Heart left ventricle (tissue), 16 donors: Measurements from ENCODE around the gene POLR1A. TPM values are rescaled to one million over a fixed set of nuclear protein-coding genes. Genes with fewer than 3 reads are reported as not detected.

Experiments used
- ATAC-seq, 4 donors: fragments of 200-7000 bp; cut with Tn5 transposase; one replicate each; pipeline ENCODE4 v1.9.1; 2020 to 2022; ENCODE audit warnings: moderate library complexity in 4 of 4, mild to moderate bottlenecking in 3 of 4, moderate number of reproducible peaks in 1 of 4
- DNase-seq, 5 donors: peaks; one replicate each; pipeline ENCODE4 v3.0.0-alpha.2; 2020
- H3K27ac ChIP-seq, 12 donors: fragments of 200-600 bp; sonication (generic) in 4 of 12; one replicate each; pipeline versions ENCODE4 v1.5.0 to v1.8.0; 2016 to 2022; ENCODE audit warnings: mild to moderate bottlenecking in 2 of 12
- H3K27me3 ChIP-seq, 9 donors: fragments of 200-600 bp; sonication (generic) in 2 of 9; one replicate each; pipeline versions ENCODE4 v1.5.1 to v1.8.0; 2016 to 2022; ENCODE audit warnings: mild to moderate bottlenecking in 3 of 9
- H3K36me3 ChIP-seq, 9 donors: fragments of 200-600 bp; sonication (generic) in 2 of 9; one replicate each; pipeline versions ENCODE4 v1.5.0 to v1.8.0; 2018 to 2022; ENCODE audit warnings: mild to moderate bottlenecking in 2 of 9
- H3K4me1 ChIP-seq, 12 donors: fragments of 200-600 bp; sonication (generic) in 4 of 12; one replicate each; pipeline versions ENCODE4 v1.5.0 to v1.8.0; 2016 to 2022; ENCODE audit warnings: mild to moderate bottlenecking in 3 of 12
- H3K4me3 ChIP-seq, 12 donors: fragments of 200-600 bp; sonication (generic) in 4 of 12; one replicate each; pipeline versions ENCODE4 v1.5.0 to v1.8.0; 2017 to 2022; ENCODE audit warnings: mild to moderate bottlenecking in 9 of 12, moderate library complexity in 4 of 12
- H3K9me3 ChIP-seq, 12 donors: fragments of 200-600 bp; sonication (generic) in 4 of 12; one replicate each; pipeline versions ENCODE4 v1.5.0 to v1.8.0; 2016 to 2022; ENCODE audit warnings: mild to moderate bottlenecking in 1 of 12
- POLR2A ChIP-seq, 2 donors: fragments of 450-650 bp; IDR thresholded peaks; one replicate each; pipeline ENCODE4 v1.6.1; 2017; ENCODE audit warnings: antibody characterized with exemption in 2 of 2, mild to moderate bottlenecking in 2 of 2, moderate library complexity in 2 of 2
- WGBS, 4 donors: extraction: QIAGEN DNeasy Blood & Tissue Kit in 2 of 4; methylation state at CpG; one replicate each; pipeline versions ENCODE4 v1.1.5 to v1.1.7; 2013 to 2018; 5-methylcytosine and 5-hydroxymethylcytosine counted together
- intact Hi-C, 10 donors: fragments of 100-400 bp; cut with DNase I; formaldehyde crosslinking; loops; one replicate each; pipeline versions ENCODE4 v1.11.1 to v1.14.2; 2022
- polyA plus RNA-seq, 2 donors: library from polyadenylated mRNA; stranded (reverse); fragments of 200-250 nt; gene quantifications; one replicate each; pipeline ENCODE4 v1.2.3, GENCODE V29; 2013
- total RNA-seq, 9 donors: library from RNA; depleted of rRNA in 2 of 9; stranded (reverse); fragments of >200 nt in 2 of 9; fragmentation: NEBNext Ultra II Directional in 3 of 9; extraction: Animal tissue kit (Norgen Biotek cat#: 25700) in 3 of 9; gene quantifications; one replicate each; pipeline versions ENCODE4 v1.1.0 to v1.2.4, GENCODE V29; 2016 to 2023
- TF ChIP-seq, protein P1 (sequence below), 12 donors: fragments of 200-600 bp; sonication (generic) in 4 of 12; IDR thresholded peaks; one replicate each; pipeline versions ENCODE4 v1.5.0 to v1.8.0; 2018 to 2022; ENCODE audit warnings: antibody characterized with exemption in 12 of 12, mild to moderate bottlenecking in 5 of 12
- donor health status: ischemic (EF 13 %, LVEDD 7.1; RV severe dilation, severe dysfunction).
- donor health status: healthy with polysubstance abuse.
- donor health status: DM: no; HTN: yes; CAD: no.
- donor health status: DM: no; HTN: no; CAD: no.
- donor health status: ischemic (EF 25% LVEDD 6.9; RV normal size, moderate dysfunction).
- donor health status: ischemic (EF 25% LVEDD 5.7; RV mildly dilated, moderate dysfunction).
- donor health status: healthy.
- donor health status: DM: yes; HTN: yes; CAD: no.
- donor health status: ischemic (EF 35%, LVEDD 5.7; RV mildly dilated, moderate dysfunction).
- donor health status: nonischemic (EF 11% LVEDD 7.7; RV severe dilation, severe dysfunction).
- donor health status: DM: yes; HTN: yes; CAD: no.
- donor health status: PGD.
- donor health status: ischemic (EF 29% LVEDD 5.4; RV normal size, mild dysfunction).
- donor health status: nonischemic (EF 23%, LVEDD 6.1; RV moderate dilation, normal function).

Gene POLR1A
- total and polyA plus RNA-seq, 11 donors, result 4.2 to 25.4 (median 17.7) TPM

DNA sequence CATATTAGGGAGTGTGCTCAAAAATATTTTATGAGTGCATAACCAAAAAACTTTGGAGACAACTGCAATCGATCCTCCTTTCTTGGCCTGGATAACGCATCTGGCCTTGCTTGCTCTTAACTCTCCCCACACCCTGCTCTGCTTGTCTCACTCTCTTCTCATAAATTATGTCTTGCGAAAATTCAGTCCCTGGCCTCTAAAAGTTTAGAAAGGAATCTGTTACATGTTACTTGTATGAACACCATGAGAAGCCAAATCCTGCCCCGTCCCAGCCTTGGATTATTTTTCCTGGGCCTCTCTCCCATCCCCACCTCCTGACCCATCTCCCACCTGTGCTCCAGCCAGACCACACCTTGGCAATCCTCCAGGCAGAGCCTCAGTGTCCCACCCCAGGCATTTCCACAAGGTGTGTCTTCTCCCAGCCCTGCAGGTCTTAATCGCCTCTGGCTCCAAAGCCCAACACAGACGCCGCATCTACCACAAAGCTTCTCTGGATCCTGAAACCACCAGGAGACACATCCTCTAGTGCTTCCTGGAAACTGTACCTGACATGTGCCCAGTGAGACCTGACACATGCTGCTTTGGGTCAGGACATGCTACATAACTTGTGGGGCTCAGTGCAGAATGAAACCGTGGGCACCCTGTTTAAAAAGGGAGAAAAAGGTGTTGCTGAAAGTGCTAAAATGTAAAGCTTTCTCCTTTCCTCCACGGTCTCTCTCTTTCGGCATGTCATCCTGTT lies 117.3 kb downstream of the POLR1A start:
- TF ChIP-seq, protein P1, sequence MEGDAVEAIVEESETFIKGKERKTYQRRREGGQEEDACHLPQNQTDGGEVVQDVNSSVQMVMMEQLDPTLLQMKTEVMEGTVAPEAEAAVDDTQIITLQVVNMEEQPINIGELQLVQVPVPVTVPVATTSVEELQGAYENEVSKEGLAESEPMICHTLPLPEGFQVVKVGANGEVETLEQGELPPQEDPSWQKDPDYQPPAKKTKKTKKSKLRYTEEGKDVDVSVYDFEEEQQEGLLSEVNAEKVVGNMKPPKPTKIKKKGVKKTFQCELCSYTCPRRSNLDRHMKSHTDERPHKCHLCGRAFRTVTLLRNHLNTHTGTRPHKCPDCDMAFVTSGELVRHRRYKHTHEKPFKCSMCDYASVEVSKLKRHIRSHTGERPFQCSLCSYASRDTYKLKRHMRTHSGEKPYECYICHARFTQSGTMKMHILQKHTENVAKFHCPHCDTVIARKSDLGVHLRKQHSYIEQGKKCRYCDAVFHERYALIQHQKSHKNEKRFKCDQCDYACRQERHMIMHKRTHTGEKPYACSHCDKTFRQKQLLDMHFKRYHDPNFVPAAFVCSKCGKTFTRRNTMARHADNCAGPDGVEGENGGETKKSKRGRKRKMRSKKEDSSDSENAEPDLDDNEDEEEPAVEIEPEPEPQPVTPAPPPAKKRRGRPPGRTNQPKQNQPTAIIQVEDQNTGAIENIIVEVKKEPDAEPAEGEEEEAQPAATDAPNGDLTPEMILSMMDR (IDR thresholded peaks at IDR 0.05), result no peak
- no peak for TF ChIP-seq POLR2A (IDR thresholded peaks at IDR 0.05)
- DNase-seq, result no peak
- Histone ChIP-seq H3K4me3 (no peak overlapping the region), H3K4me1 (peaks cover 0 to 9% (median 0%) of the 10 kb centered on the region in 12 donors), H3K36me3 (no peaks in the 10 kb centered on the region), H3K27ac (peak overlapping the region in 1 of 12 donors; percentile 63), H3K27me3 (peaks cover 0 to 19% (median 0%) of the 10 kb centered on the region in 9 donors), H3K9me3 (no peaks in the 10 kb centered on the region)
- WGBS, 4 donors, result 82 to 94% (median 88%) methylated on average over 10 of the region's 10 CpGs
- intact Hi-C loops, result no loop called here
- peak in 2 of 4 donors; percentile 20 to 59 for ATAC-seq

- Histone ChIP-seq H3K27me3 (peaks cover 0 to 27% (median 0%) of the 10 kb centered on the region in 9 donors), H3K36me3 (no peaks in the 10 kb centered on the region), H3K9me3 (no peaks in the 10 kb centered on the region), H3K4me1 (peaks cover 0 to 5% (median 0%) of the 10 kb centered on the region in 12 donors), H3K27ac (peak overlapping the region in 3 of 12 donors; percentile 1 to 58 (median 25)), H3K4me3 (no peak overlapping the region)
- DNase-seq (peak in 1 of 5 donors; percentile 25), ATAC-seq (peak in 2 of 4 donors; percentile 31 to 35)
- intact Hi-C loops, result no loop called here
- 69 to 82% (median 79%) methylated on average over 6 of the region's 6 CpGs for WGBS, 4 donors
- no peak for TF ChIP-seq POLR2A (IDR thresholded peaks at IDR 0.05)
- TF ChIP-seq, protein P1 (IDR thresholded peaks at IDR 0.05), result no peak
Measured at GRCh38 chr2:85987266-85988174, 118.2 kb downstream of the POLR1A start.

DNA sequence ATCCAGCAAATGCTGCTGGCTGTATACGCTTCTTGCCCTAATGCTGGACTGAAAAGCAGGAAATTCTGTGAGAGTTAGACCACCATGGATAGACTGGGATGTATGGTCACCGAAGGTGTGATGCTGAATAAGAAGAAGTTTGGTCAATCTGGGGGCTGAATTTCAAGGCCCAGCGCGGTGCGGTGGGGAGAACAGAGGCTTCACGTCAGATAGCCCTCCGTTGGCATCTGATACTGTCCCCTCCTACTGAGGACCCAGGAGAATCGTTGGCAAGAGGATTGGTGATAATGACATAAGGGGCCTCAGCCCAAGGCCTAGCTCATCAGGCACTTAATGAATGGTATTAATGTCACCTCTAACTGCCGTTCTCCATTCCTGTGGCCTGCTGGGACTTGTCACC lies 119.6 kb downstream of the POLR1A start:
- no peaks in the 10 kb centered on the region for H3K36me3 ChIP-seq
- WGBS, 4 donors, result 90 to 95% (median 94%) methylated on average over 9 of the region's 9 CpGs
- H3K27me3 ChIP-seq, result peaks cover 0 to 37% (median 0%) of the 10 kb centered on the region in 9 donors
- H3K4me1 ChIP-seq, result peaks cover 0 to 3% (median 0%) of the 10 kb centered on the region in 12 donors
- ATAC-seq, result no peak
- H3K4me3 ChIP-seq, result no peak overlapping the region
- no peaks in the 10 kb centered on the region for H3K9me3 ChIP-seq
- TF ChIP-seq, protein P1 (IDR thresholded peaks at IDR 0.05), result no peak
- no peak for TF ChIP-seq POLR2A (IDR thresholded peaks at IDR 0.05)
- no peak for DNase-seq
- no peak overlapping the region for H3K27ac ChIP-seq
- intact Hi-C loops, result no loop called here

DNA sequence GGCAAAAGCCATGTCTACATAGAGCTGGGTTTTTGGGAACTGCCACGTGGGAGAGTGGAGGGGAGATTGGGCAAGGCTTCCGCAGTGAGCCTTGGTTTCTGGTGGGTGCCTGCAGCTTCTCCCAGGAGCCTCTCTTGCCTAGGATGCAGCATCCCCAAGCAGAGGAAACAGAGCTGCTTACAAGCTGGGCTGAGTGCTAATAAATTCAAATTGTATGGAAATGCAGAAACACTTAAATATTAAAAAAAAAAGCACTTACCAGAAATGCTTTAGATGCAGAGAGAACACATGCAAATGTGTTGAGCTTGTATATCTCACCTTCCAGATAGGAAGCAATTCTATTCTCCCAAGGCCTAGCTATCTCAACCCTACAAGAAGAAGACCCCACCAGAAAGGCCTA lies 120.9 kb downstream of the POLR1A start:
- DNase-seq (no peak), ATAC-seq (no peak)
- H3K27ac ChIP-seq, result no peak overlapping the region
- H3K4me3 ChIP-seq, result no peak overlapping the region
- H3K9me3 ChIP-seq, result no peaks in the 10 kb centered on the region
- H3K27me3 ChIP-seq, result peaks cover 0 to 37% (median 0%) of the 10 kb centered on the region in 9 donors
- TF ChIP-seq, protein P1 (IDR thresholded peaks at IDR 0.05), result no peak
- TF ChIP-seq POLR2A (IDR thresholded peaks at IDR 0.05), result no peak
- H3K4me1 ChIP-seq, result peaks cover 0 to 3% (median 0%) of the 10 kb centered on the region in 12 donors
- no peaks in the 10 kb centered on the region for H3K36me3 ChIP-seq
- 86 to 89% (median 88%) methylated on average over 2 of the region's 2 CpGs for WGBS, 4 donors
- intact Hi-C loops, result no loop called here
